Kasumi-1 (cell line): Measurements from ENCODE around the gene NNAT.
A peak's percentile ranks its signal among the peaks of the same experiment; 100 is the strongest.

Experiments
- DNase-seq, 2 experiments: peaks; one replicate each; lab custom pipeline; 2025; lab: John Stamatoyannopoulos, UW

NNAT gene

GRCh38 chr20:37523911-37524700 is 3.1 kb downstream of the NNAT start:
- DNase-seq, result no peak

GRCh38 chr20:37524859-37525708 is 4.0 kb downstream of the NNAT start:
- no peak for DNase-seq

- no peak for DNase-seq
These were observed 4.8 kb downstream of the NNAT start for GRCh38 chr20:37525810-37526209.

- peak; percentile 7 to 32 for DNase-seq
These were observed 5.3 kb downstream of the NNAT start for GRCh38 chr20:37526238-37526838.

GRCh38 chr20:37526839-37527637 is 6.0 kb downstream of the NNAT start:
- no peak for DNase-seq

GRCh38 chr20:37527638-37528445 is 6.8 kb downstream of the NNAT start, which contains the start of gene BLCAP:
BLCAP (minus strand) TSS chr20:37527876; CDS start chr20:37519174, 8,702 bp downstream.
- DNase-seq, result peak; percentile 80 to 88

GRCh38 chr20:37528446-37529213 is 7.6 kb downstream of the NNAT start:
- DNase-seq, result no peak

GRCh38 chr20:37529214-37529967 is 8.3 kb downstream of the NNAT start:
- DNase-seq, result no peak

- DNase-seq, result no peak
These were observed 9.0 kb downstream of the NNAT start for GRCh38 chr20:37529968-37530600.

GRCh38 chr20:37530696-37531095 is 9.6 kb downstream of the NNAT start:
- DNase-seq, result no peak

- no peak for DNase-seq
These were observed 10.8 kb downstream of the NNAT start for GRCh38 chr20:37531856-37532255.

GRCh38 chr20:37533154-37533715 is 12.2 kb downstream of the NNAT start:
- no peak for DNase-seq

GRCh38 chr20:37534401-37535157 is 13.5 kb downstream of the NNAT start:
- DNase-seq, result peak; percentile 87 to 91

GRCh38 chr20:37535443-37536132 is 14.5 kb downstream of the NNAT start:
- DNase-seq, result no peak

GRCh38 chr20:37537505-37537904 is 16.5 kb downstream of the NNAT start:
- no peak for DNase-seq

GRCh38 chr20:37538003-37538402 is 17.0 kb downstream of the NNAT start:
- peak; percentile 6 to 9 for DNase-seq

GRCh38 chr20:37539424-37539823 is 18.4 kb downstream of the NNAT start:
- DNase-seq, result no peak
